ENCODE measurements around the gene HYAL2. TPM values are rescaled to one million over a fixed set of nuclear protein-coding genes. Genes with fewer than 3 reads are reported as not detected.

Gene HYAL2
- total RNA-seq = 87.9 TPM

- DNase-seq (ENCODE audit: low spot score) = no peak
Measured at GRCh38 chr3:50322386-50323091, at the start of gene HYAL2. TSS of gene HYAL2 (minus strand) at chr3:50322745. CDS start at chr3:50320489, 2,256 bp downstream.

- no peak for DNase-seq (ENCODE audit: low spot score)
Measured at GRCh38 chr3:50371133-50371685, 48.7 kb upstream of the HYAL2 start.

GRCh38 chr3:50370594-50370993 is 48.0 kb upstream of the HYAL2 start:
- DNase-seq (ENCODE audit: low spot score) = no peak

- no peak for DNase-seq (ENCODE audit: low spot score)
Measured at GRCh38 chr3:50369012-50369670, 46.6 kb upstream of the HYAL2 start.

- DNase-seq (ENCODE audit: low spot score) = no peak
Measured at GRCh38 chr3:50365842-50366220, 43.3 kb upstream of the HYAL2 start.

- peak; percentile 92 for DNase-seq (ENCODE audit: low spot score)
Measured at GRCh38 chr3:50365080-50365841, 42.7 kb upstream of the HYAL2 start.

GRCh38 chr3:50364573-50365079 is 42.1 kb upstream of the HYAL2 start:
- DNase-seq (ENCODE audit: low spot score) = no peak

GRCh38 chr3:50359760-50360110 is 37.2 kb upstream of the HYAL2 start:
- DNase-seq (ENCODE audit: low spot score) = no peak

- DNase-seq (ENCODE audit: low spot score) = peak; percentile 97
Measured at GRCh38 chr3:50358911-50359759, 36.6 kb upstream of the HYAL2 start, which contains the start of gene TMEM115. TSS of gene TMEM115 (minus strand) at chr3:50359521. CDS start at chr3:50359063, 458 bp downstream.

GRCh38 chr3:50358355-50358910 is 35.9 kb upstream of the HYAL2 start:
- no peak for DNase-seq (ENCODE audit: low spot score)

- DNase-seq (ENCODE audit: low spot score) = no peak
Measured at GRCh38 chr3:50357481-50357880, 34.9 kb upstream of the HYAL2 start.

- no peak for DNase-seq (ENCODE audit: low spot score)
Measured at GRCh38 chr3:50356553-50356952, 34.0 kb upstream of the HYAL2 start.

- DNase-seq (ENCODE audit: low spot score) = no peak
Measured at GRCh38 chr3:50355829-50356552, 33.4 kb upstream of the HYAL2 start.

- no peak for DNase-seq (ENCODE audit: low spot score)
Measured at GRCh38 chr3:50354850-50355249, 32.3 kb upstream of the HYAL2 start.

GRCh38 chr3:50354186-50354764 is 31.7 kb upstream of the HYAL2 start:
- no peak for DNase-seq (ENCODE audit: low spot score)

GRCh38 chr3:50353245-50354004 is 30.9 kb upstream of the HYAL2 start:
- DNase-seq (ENCODE audit: low spot score) = no peak

GRCh38 chr3:50352781-50353180 is 30.2 kb upstream of the HYAL2 start:
- DNase-seq (ENCODE audit: low spot score) = no peak

- DNase-seq (ENCODE audit: low spot score) = no peak
Measured at GRCh38 chr3:50351323-50351697, 28.8 kb upstream of the HYAL2 start.
